ENCODE results near the gene RAB1A.
"Not testable (repeated sequence)": the region's sequence is repeated elsewhere in the genome, so short reads cannot be mapped to it uniquely, and the experiment has no call there.

RAB1A gene

GRCh38 chr2:65158557-65158956, 28.7 kb upstream of the RAB1A start:
- in situ Hi-C loops (cut with MboI; ENCODE audit: low sequenced_read_pairs, unreplicated experiment) = no loop called here
- no peak for TF ChIP-seq CTCF (IDR thresholded peaks at IDR 0.05; ENCODE audit: borderline replicate concordance, control extremely low read depth, extremely low read depth, insufficient read depth, missing control alignments)
- DNase-seq (ENCODE audit: low spot score) = no peak

DNA sequence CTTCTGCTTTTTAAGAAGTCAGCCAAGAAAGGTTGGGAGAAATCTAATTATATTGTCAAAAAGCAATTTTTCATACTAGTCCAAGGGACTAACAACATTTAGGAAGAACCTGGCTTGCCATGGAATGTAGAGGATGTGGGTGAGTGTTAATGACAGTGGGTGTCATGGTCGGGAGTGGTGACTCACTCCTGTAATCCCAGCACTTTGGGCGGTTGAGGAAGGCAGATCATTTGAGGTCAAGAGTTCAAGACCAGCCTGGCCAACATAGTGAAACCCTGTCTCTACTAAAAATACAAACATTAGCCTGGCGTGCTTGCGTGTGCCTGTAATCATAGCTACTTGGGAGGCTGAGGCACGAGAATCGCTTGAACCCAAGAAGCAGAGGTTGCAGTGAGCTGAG, 27.9 kb upstream of the RAB1A start:
- DNase-seq (ENCODE audit: low spot score); in situ Hi-C loops (cut with MboI; ENCODE audit: low sequenced_read_pairs, unreplicated experiment): not testable (repeated sequence)

- in situ Hi-C loops (cut with MboI; ENCODE audit: low sequenced_read_pairs, unreplicated experiment) = no loop called here
These were observed 26.1 kb upstream of the RAB1A start for GRCh38 chr2:65156041-65156440.

GRCh38 chr2:65153515-65153914, 23.6 kb upstream of the RAB1A start:
- in situ Hi-C loops (cut with MboI; ENCODE audit: low sequenced_read_pairs, unreplicated experiment) = no loop called here
- TF ChIP-seq CTCF (IDR thresholded peaks at IDR 0.05; ENCODE audit: borderline replicate concordance, control extremely low read depth, extremely low read depth, insufficient read depth, missing control alignments) = no peak
- no peak for DNase-seq (ENCODE audit: low spot score)

More at GRCh38 chr2:65156041-65156440, 26.1 kb upstream of the RAB1A start:
- TF ChIP-seq CTCF (IDR thresholded peaks at IDR 0.05; ENCODE audit: borderline replicate concordance, control extremely low read depth, extremely low read depth, insufficient read depth, missing control alignments) = no peak
- no peak for DNase-seq (ENCODE audit: low spot score)

DNA sequence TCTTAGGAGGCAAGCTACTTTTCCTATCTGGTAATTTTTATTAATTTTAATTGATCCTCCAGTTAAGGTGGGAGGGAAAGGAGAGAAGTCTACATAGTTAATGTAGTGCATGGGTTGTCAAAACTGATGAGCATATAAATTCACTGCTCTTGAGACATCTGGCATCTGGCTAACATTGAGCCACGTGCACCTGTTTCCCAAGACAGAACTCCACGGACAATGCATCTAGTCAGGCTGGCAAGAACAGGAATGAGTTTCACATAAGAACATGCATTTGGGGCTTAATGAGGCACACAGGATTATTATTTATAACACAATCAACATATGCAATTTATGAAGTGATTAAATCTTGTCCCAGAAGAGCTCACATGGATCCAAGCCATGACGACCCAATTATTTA, 16.2 kb upstream of the RAB1A start:
- in situ Hi-C loops (cut with MboI; ENCODE audit: low sequenced_read_pairs, unreplicated experiment) = no loop called here
- DNase-seq (ENCODE audit: low spot score) = no peak
- TF ChIP-seq CTCF (IDR thresholded peaks at IDR 0.05; ENCODE audit: borderline replicate concordance, control extremely low read depth, extremely low read depth, insufficient read depth, missing control alignments) = no peak

GRCh38 chr2:65144571-65144970, 14.7 kb upstream of the RAB1A start:
- no peak for DNase-seq (ENCODE audit: low spot score)
- no peak for TF ChIP-seq CTCF (IDR thresholded peaks at IDR 0.05; ENCODE audit: borderline replicate concordance, control extremely low read depth, extremely low read depth, insufficient read depth, missing control alignments)
- in situ Hi-C loops (cut with MboI; ENCODE audit: low sequenced_read_pairs, unreplicated experiment) = no loop called here

DNA sequence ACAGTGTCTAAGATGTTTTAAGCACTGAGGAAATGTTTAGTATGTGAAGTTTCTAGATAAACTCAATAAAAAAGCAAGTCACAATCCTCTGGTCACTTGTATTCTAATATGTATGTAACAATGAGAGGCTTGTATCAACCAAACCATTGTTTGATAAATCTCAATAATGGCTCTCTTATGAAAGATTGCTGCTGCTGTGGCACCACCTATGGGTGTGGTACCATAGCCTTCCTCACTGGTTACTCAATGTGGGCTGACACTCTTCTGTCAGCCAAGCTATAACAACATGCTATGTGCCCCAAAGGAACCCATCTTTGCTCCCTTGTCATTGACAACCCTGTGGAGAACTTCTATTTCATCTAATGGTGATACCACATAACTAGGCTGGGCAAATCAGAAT, 12.6 kb upstream of the RAB1A start:
- TF ChIP-seq CTCF (IDR thresholded peaks at IDR 0.05; ENCODE audit: borderline replicate concordance, control extremely low read depth, extremely low read depth, insufficient read depth, missing control alignments) = no peak
- DNase-seq (ENCODE audit: low spot score) = no peak
- in situ Hi-C loops (cut with MboI; ENCODE audit: low sequenced_read_pairs, unreplicated experiment) = no loop called here
